ENCODE measurements around the gene HSPH1.
A peak's percentile ranks its signal among the peaks of the same experiment; 100 is the strongest.

GRCh38 chr13:31161557-31162150 is at the start of gene HSPH1:
- TF ChIP-seq CTCF (IDR thresholded peaks at IDR 0.05; ENCODE audit: poor library complexity, severe bottlenecking) (peak; percentile 50), RAD21 (conservative IDR thresholded peaks at IDR 0.05) (no peak), EZH2 (IDR thresholded peaks at IDR 0.05; ENCODE audit: borderline replicate concordance, insufficient read depth, low read length, poor library complexity, severe bottlenecking) (no peak), TAF1 (IDR thresholded peaks at IDR 0.05; ENCODE audit: low read depth) (no peak), EP300 (conservative IDR thresholded peaks at IDR 0.05; ENCODE audit: poor library complexity, severe bottlenecking) (no peak), REST (IDR thresholded peaks at IDR 0.05; ENCODE audit: borderline replicate concordance) (no peak), POLR2AphosphoS5 (IDR thresholded peaks at IDR 0.05) (peak; percentile 83), SMC3 (conservative IDR thresholded peaks at IDR 0.05; ENCODE audit: poor library complexity) (no peak)

Data from neural cell (in vitro differentiated cells).